K562 (cell line): ENCODE results near the gene OR8U1. TPM values are rescaled to one million over a fixed set of nuclear protein-coding genes. Genes with fewer than 3 reads are reported as not detected.

Experiments
- ATAC-seq: fragments of 200-7000 bp; cut with Tn5 transposase; 3 replicates; pipeline ENCODE4 v1.9.1; 2020; ENCODE audit warnings: moderate library complexity
- BruUV-seq: library from RNA; stranded (reverse); fragments of 400-500 nt; replicated peaks from 2 replicates; lab custom pipeline; 2021; lab: Mats Ljungman, UMichigan
- CTCF ChIA-PET: fragments of 300-600 bp; formaldehyde crosslinking; extraction: SDS; loops from one replicate; lab custom pipeline; 2021; ENCODE audit warnings: low intra/inter-chr PET ratio; lab: Yijun Ruan, JAX
- POLR2A ChIA-PET: fragments of 300-600, 350-650 bp; sonication (Branson Sonifier 250); formaldehyde crosslinking; extraction: SDS; loops from one replicate; lab custom pipeline; 2021; ENCODE audit warnings: antibody characterized with exemption, inconsistent platforms; lab: Yijun Ruan, JAX
- DNase-seq, 4 experiments: peaks; one replicate each; pipeline versions ENCODE4 v3.0.0 to v3.0.0-alpha.2; 2011 to 2018; ENCODE audit warnings: low spot score in 3 of 4, mixed read lengths in 3 of 4; ENCODE audit errors: extremely low read depth in 1 of 4
- FAIRE-seq: peaks from 2 replicates; lab custom pipeline; 2011; peaks lifted over from hg19 to GRCh38; lab: Jason Lieb, UNC
- H2AFZ ChIP-seq: 2 replicates; pipeline ENCODE4 v1.6.0; 2011; ENCODE audit warnings: low read depth, low read length, control low read depth, inconsistent platforms
- H3K27ac ChIP-seq: fragments of 200-600 bp; 3 replicates; pipeline ENCODE4 v1.8.0; 2011; ENCODE audit warnings: low read depth, mild to moderate bottlenecking, control low read depth, inconsistent platforms, low read length, moderate library complexity, mixed read lengths; ENCODE audit errors: extremely low read depth
- H3K27me3 ChIP-seq, 2 experiments: fragments of 300-600 bp in 1 of 2; 2 replicates in 1 of 2; 3 replicates in 1 of 2; pipeline versions ENCODE4 v1.6.0 to v1.8.0; 2011; ENCODE audit warnings: inconsistent platforms in 2 of 2, low read length in 2 of 2, mild to moderate bottlenecking in 1 of 2, mixed read lengths in 1 of 2, moderate library complexity in 1 of 2; ENCODE audit not compliant: control insufficient read depth in 2 of 2, insufficient read depth in 2 of 2
- H3K36me3 ChIP-seq: fragments of 300-600 bp; 3 replicates; pipeline ENCODE4 v1.8.0; 2011; ENCODE audit warnings: mild to moderate bottlenecking, low read length, inconsistent platforms; ENCODE audit not compliant: control insufficient read depth, insufficient read depth
- H3K4me1 ChIP-seq, 2 experiments: fragments of 200-600 bp in 1 of 2; replicated peaks in 1 of 2; 2 replicates in 1 of 2; 3 replicates in 1 of 2; pipeline versions ENCODE4 v1.5.1 to v1.8.0; 2011; ENCODE audit warnings: inconsistent platforms in 2 of 2, low read length in 2 of 2, mild to moderate bottlenecking in 1 of 2, mixed read lengths in 1 of 2, moderate library complexity in 1 of 2; ENCODE audit not compliant: control insufficient read depth in 2 of 2, insufficient read depth in 2 of 2
- H3K4me2 ChIP-seq: 2 replicates; pipeline ENCODE4 v1.6.1; 2011; ENCODE audit warnings: low read length, control low read depth, inconsistent platforms, mixed read lengths; ENCODE audit not compliant: insufficient read depth
- H3K4me3 ChIP-seq: fragments of 200-600 bp; sonication (generic), shearing (Covaris generic); 2 replicates; pipeline ENCODE4 v1.5.1; 2016; ENCODE audit warnings: control low read depth, inconsistent platforms
- H3K79me2 ChIP-seq: fragments of 200-600 bp; 3 replicates; pipeline ENCODE4 v1.8.0; 2011; ENCODE audit warnings: low read length, inconsistent platforms; ENCODE audit not compliant: control insufficient read depth, insufficient read depth
- H3K9ac ChIP-seq, 2 experiments: 2 replicates each; pipeline versions ENCODE4 v1.6.0 to v1.6.1; 2011; ENCODE audit warnings: low read depth in 2 of 2, low read length in 2 of 2, control low read depth in 1 of 2, inconsistent platforms in 1 of 2, mild to moderate bottlenecking in 1 of 2, mixed read lengths in 1 of 2; ENCODE audit not compliant: insufficient read depth in 1 of 2
- H3K9me1 ChIP-seq: one replicate; pipeline ENCODE4 v1.6.0; 2011; ENCODE audit warnings: inconsistent platforms, mild to moderate bottlenecking, low read length, moderate library complexity; ENCODE audit not compliant: control insufficient read depth, insufficient read depth
- H3K9me3 ChIP-seq: replicated peaks from 2 replicates; pipeline ENCODE4 v1.5.1; 2011; ENCODE audit warnings: low read depth, low read length, inconsistent platforms; ENCODE audit not compliant: control insufficient read depth, insufficient read depth
- H4K20me1 ChIP-seq: replicated peaks from 2 replicates; pipeline ENCODE4 v1.6.1; 2011; ENCODE audit warnings: low read length, inconsistent platforms, mixed read lengths; ENCODE audit not compliant: control insufficient read depth, insufficient read depth
- MCM5 ChIP-seq: fragments of 450-650 bp; IDR thresholded peaks from 2 replicates; pipeline ENCODE4 v1.6.1; 2016; ENCODE audit warnings: low read depth
- OTX1 ChIP-seq: fragments of 450-650 bp; formaldehyde crosslinking; IDR thresholded peaks from 2 replicates; pipeline ENCODE4 v1.4.0; 2022; ENCODE audit warnings: mild to moderate bottlenecking
- POLR2G ChIP-seq: fragments of 200-400 bp; formaldehyde crosslinking; IDR thresholded peaks from 2 replicates; pipeline ENCODE4 v1.6.1; 2017; ENCODE audit warnings: low read depth, mild to moderate bottlenecking, antibody characterized with exemption, low read length, moderate library complexity
- POLR2H ChIP-seq: IDR thresholded peaks from 2 replicates; pipeline ENCODE4 v1.6.1; 2016; ENCODE audit warnings: missing genetic modification characterization, low read depth, mild to moderate bottlenecking, control low read depth, missing compliant biosample characterization, moderate library complexity
- TEAD1 ChIP-seq, 2 experiments: fragments of 450-650 bp in 1 of 2; sonication (generic) in 1 of 2; formaldehyde crosslinking; IDR thresholded peaks; 2 replicates each; pipeline versions ENCODE4 v1.4.0 to v1.8.0; 2020 to 2022; ENCODE audit warnings: mild to moderate bottlenecking in 2 of 2, missing genetic modification reagents in 1 of 2
- WGBS: fragments of 100-300 bp; shearing (Covaris generic); methylation state at CpG from one replicate; pipeline ENCODE4 v1.1.6; 2016; ENCODE audit warnings: low coverage, mixed read lengths; ENCODE audit not compliant: insufficient coverage; ENCODE audit errors: missing lambda C conversion rate; 5-methylcytosine and 5-hydroxymethylcytosine counted together
- in situ Hi-C: fragments of 300-500 bp; cut with MboI; formaldehyde crosslinking; loops from 4 replicates; pipeline ENCODE4 v1.15.0; 2018; ENCODE audit warnings: inconsistent platforms, mixed read lengths
- intact Hi-C: fragments of 100-400 bp; cut with micrococcal nuclease; formaldehyde crosslinking; loops from 2 replicates; pipeline ENCODE4 v1.14.2; 2022
- polyA plus RNA-seq, 8 experiments: library from polyadenylated mRNA; depleted of rRNA in 4 of 8; stranded (reverse) in 5 of 8; unstranded in 3 of 8; fragments of >200 nt; fragmentation: Nextera tagmentation in 2 of 8; fragmentation: Illumina TruSeq in 1 of 8; extraction: Ambion mirVana in 2 of 8; extraction: Trizol in 1 of 8; gene quantifications; 2 replicates each; pipeline versions ENCODE4 v1.2.1 to v1.2.3, GENCODE V29; 2011 to 2014; ENCODE audit warnings: inconsistent platforms in 1 of 8, missing spikeins in 1 of 8
- total RNA-seq, 7 experiments: library from RNA; depleted of rRNA in 6 of 7; stranded (reverse); fragments of >200 nt in 6 of 7; fragmentation: Illumina TruSeq in 2 of 7; extraction: Trizol in 2 of 7; gene quantifications; 2 replicates each; pipeline versions ENCODE4 v1.2.1 to v1.2.3, GENCODE V29; 2011 to 2021; ENCODE audit warnings: low replicate concordance in 1 of 7
- TF ChIP-seq, protein P1 (sequence below): fragments of 250-450 bp; sonication (Bioruptor Pico); IDR thresholded peaks from 2 replicates; pipeline ENCODE4 v1.8.0; 2022; ENCODE audit warnings: inconsistent platforms, mild to moderate bottlenecking, moderate library complexity, borderline replicate concordance

The OR8U1 gene
- total and polyA plus RNA-seq, 9 of the 15 experiments (the other 6 are each of a cell fraction or from before 2014, with no cell fraction given): not detected

DNA sequence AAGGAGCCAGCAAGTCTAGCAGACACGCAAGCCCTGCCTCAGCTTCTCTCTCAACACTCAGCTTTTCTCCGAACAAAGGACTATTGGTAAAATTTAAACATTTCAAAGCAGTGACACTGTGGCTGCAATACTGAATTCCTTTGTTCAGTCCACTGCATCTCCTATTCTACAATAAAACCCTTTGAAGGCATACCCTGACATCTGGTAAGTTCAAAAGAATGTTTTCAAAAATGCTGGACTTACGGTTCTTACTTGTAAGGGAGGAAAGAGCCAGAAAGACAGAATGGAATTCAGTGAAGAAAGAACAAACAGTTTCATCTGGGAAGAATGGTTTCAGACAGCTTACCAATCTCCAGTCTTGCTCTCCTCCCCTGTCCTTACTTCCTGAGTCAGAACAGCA, 42.3 kb upstream of the OR8U1 start:
- CTCF ChIA-PET: no interaction called here
- H4K20me1 ChIP-seq: no peaks in the 10 kb centered on the region
- no peak overlapping the region for H3K4me3 ChIP-seq
- no peaks in the 10 kb centered on the region for H3K9me1 ChIP-seq
- 4% methylated on average over 3 of the region's 3 CpGs for WGBS
- no peak for DNase-seq
- no peaks in the 10 kb centered on the region for H3K4me1 ChIP-seq
- no peaks in the 10 kb centered on the region for H3K9me3 ChIP-seq
- H3K27me3 ChIP-seq: no peaks in the 10 kb centered on the region
- H3K9ac ChIP-seq: no peak overlapping the region
- no TSS peak for BruUV-seq
- no peaks in the 10 kb centered on the region for H3K79me2 ChIP-seq
- in situ Hi-C loops (no loop called here), intact Hi-C loops (no loop called here)
- H3K36me3 ChIP-seq: no peaks in the 10 kb centered on the region
- H3K27ac ChIP-seq: no peak overlapping the region
- H3K4me2 ChIP-seq: no peak overlapping the region
- no peak for FAIRE-seq
- H2AFZ ChIP-seq: no peak overlapping the region
- TF ChIP-seq POLR2H (tag): no peak
- no peak for TF ChIP-seq MCM5
- no peak for TF ChIP-seq TEAD1 (CRISPR knock-in tag; IDR thresholded peaks at IDR 0.05)
- TF ChIP-seq OTX1 (CRISPR knock-in tag): no peak
- no peak for TF ChIP-seq POLR2G
- TF ChIP-seq, protein P1, sequence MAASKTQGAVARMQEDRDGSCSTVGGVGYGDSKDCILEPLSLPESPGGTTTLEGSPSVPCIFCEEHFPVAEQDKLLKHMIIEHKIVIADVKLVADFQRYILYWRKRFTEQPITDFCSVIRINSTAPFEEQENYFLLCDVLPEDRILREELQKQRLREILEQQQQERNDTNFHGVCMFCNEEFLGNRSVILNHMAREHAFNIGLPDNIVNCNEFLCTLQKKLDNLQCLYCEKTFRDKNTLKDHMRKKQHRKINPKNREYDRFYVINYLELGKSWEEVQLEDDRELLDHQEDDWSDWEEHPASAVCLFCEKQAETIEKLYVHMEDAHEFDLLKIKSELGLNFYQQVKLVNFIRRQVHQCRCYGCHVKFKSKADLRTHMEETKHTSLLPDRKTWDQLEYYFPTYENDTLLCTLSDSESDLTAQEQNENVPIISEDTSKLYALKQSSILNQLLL (CRISPR knock-in tag): no peak
- POLR2A ChIA-PET: no interaction called here
- no peak for ATAC-seq
